Natural killer cell (primary cell): Measurements from ENCODE around the gene SLC2A6. TPM values are rescaled to one million over a fixed set of nuclear protein-coding genes. Genes with fewer than 3 reads are reported as not detected.
"Not testable (repeated sequence)": the region's sequence is repeated elsewhere in the genome, so short reads cannot be mapped to it uniquely, and the experiment has no call there.

Experiments
- ATAC-seq, 3 donors: fragments of 150-1000 bp in 2 of 3; fragments of 200-7000 bp in 1 of 3; cut with Tn5 transposase; 1 replicate in 1 of 3; 2 replicates in 2 of 3; pipeline ENCODE4 v1.10.0; 2021; ENCODE audit warnings: mild to moderate bottlenecking in 2 of 3, moderate library complexity in 2 of 3
- DNase-seq, 2 donors: peaks; one replicate each; pipeline versions ENCODE4 v3.0.0 to v3.0.0-alpha.2; 2013 to 2021; ENCODE audit warnings: mixed read lengths in 1 of 2
- H3K27ac ChIP-seq: one replicate; pipeline ENCODE4 v1.5.1; 2013; ENCODE audit warnings: mild to moderate bottlenecking, low read length
- H3K27me3 ChIP-seq: one replicate; pipeline ENCODE4 v1.6.1; 2013; ENCODE audit warnings: low read length; ENCODE audit not compliant: control insufficient read depth, insufficient read depth
- H3K36me3 ChIP-seq: one replicate; pipeline ENCODE4 v1.6.1; 2013; ENCODE audit warnings: low read length; ENCODE audit not compliant: control insufficient read depth, insufficient read depth
- H3K4me1 ChIP-seq: one replicate; pipeline ENCODE4 v1.6.1; 2013; ENCODE audit warnings: low read length; ENCODE audit not compliant: control insufficient read depth, insufficient read depth
- H3K4me3 ChIP-seq: one replicate; pipeline ENCODE4 v1.5.1; 2013; ENCODE audit warnings: low read length
- H3K9me3 ChIP-seq: one replicate; pipeline ENCODE4 v1.6.1; 2013; ENCODE audit warnings: low read length; ENCODE audit not compliant: control insufficient read depth, insufficient read depth
- H3K27ac Mint-ChIP-seq, 2 donors: one replicate each; pipeline ENCODE4 v1.8.0; 2022; ENCODE audit warnings: mild to moderate bottlenecking in 2 of 2, mixed read lengths in 2 of 2, moderate library complexity in 1 of 2
- H3K27me3 Mint-ChIP-seq, 2 donors: one replicate each; pipeline ENCODE4 v1.8.0; 2022; ENCODE audit warnings: low read depth in 2 of 2, mixed read lengths in 2 of 2
- H3K36me3 Mint-ChIP-seq: one replicate; pipeline ENCODE4 v1.8.0; 2022; ENCODE audit warnings: mixed read lengths
- H3K4me1 Mint-ChIP-seq, 2 donors: one replicate each; pipeline ENCODE4 v1.8.0; 2022; ENCODE audit warnings: mixed read lengths in 2 of 2
- H3K4me3 Mint-ChIP-seq: one replicate; pipeline ENCODE4 v1.8.0; 2022; ENCODE audit warnings: mild to moderate bottlenecking, moderate library complexity, mixed read lengths
- H3K9me3 Mint-ChIP-seq, 2 donors: one replicate each; pipeline ENCODE4 v1.8.0; 2022; ENCODE audit warnings: mixed read lengths in 2 of 2
- CTCF ChIP-seq: fragments of 200-600 bp; IDR thresholded peaks from one replicate; pipeline ENCODE4 v1.8.0; 2022; ENCODE audit warnings: antibody characterized with exemption
- WGBS: methylation state at CpG from one replicate; pipeline ENCODE4 v1.1.7; 2013; ENCODE audit warnings: missing lambda C conversion rate; ENCODE audit not compliant: insufficient coverage; 5-methylcytosine and 5-hydroxymethylcytosine counted together
- intact Hi-C: fragments of 100-400 bp; cut with micrococcal nuclease; formaldehyde crosslinking; loops from one replicate; pipeline ENCODE4 v1.14.2; 2022
- total RNA-seq, 4 donors: library from RNA; stranded (reverse); fragments of 120-200 nt in 1 of 4; gene quantifications; one replicate each; pipeline versions ENCODE4 v1.2.3 to v1.2.4, GENCODE V29; 2013 to 2022

SLC2A6 gene
- total RNA-seq, 3 donors from 2014 or later (not counting 1 experiment from before 2014, with no cell fraction given) = 5.0 to 20.1 (median 18.5) TPM

- no peak overlapping the region for H3K27ac Mint-ChIP-seq
- DNase-seq (no peak), ATAC-seq (no peak)
- Histone ChIP-seq H3K27me3 (no peaks in the 10 kb centered on the region), H3K36me3 (no peaks in the 10 kb centered on the region), H3K4me1 (peaks cover 8% of the 10 kb centered on the region), H3K27ac (no peak overlapping the region), H3K4me3 (no peak overlapping the region), H3K9me3 (no peaks in the 10 kb centered on the region)
- TF ChIP-seq CTCF = no peak
- intact Hi-C loops = no loop called here
- H3K27me3 Mint-ChIP-seq = no peaks in the 10 kb centered on the region
- peaks cover 0 to 2% of the 10 kb centered on the region in 2 donors for H3K4me1 Mint-ChIP-seq
- no peak overlapping the region for H3K4me3 Mint-ChIP-seq
- H3K9me3 Mint-ChIP-seq = no peaks in the 10 kb centered on the region
- WGBS = 89% methylated on average over 19 of the region's 19 CpGs
- no peaks in the 10 kb centered on the region for H3K36me3 Mint-ChIP-seq
Observed at GRCh38 chr9:133454325-133454724, 24.6 kb downstream of the SLC2A6 start.

GRCh38 chr9:133453651-133454050 is 25.2 kb downstream of the SLC2A6 start:
- H3K9me3 Mint-ChIP-seq = no peaks in the 10 kb centered on the region
- no peaks in the 10 kb centered on the region for H3K36me3 Mint-ChIP-seq
- H3K4me1 Mint-ChIP-seq = no peaks in the 10 kb centered on the region
- intact Hi-C loops = no loop called here
- H3K4me1 ChIP-seq = peaks cover 1% of the 10 kb centered on the region
- H3K27me3 Mint-ChIP-seq = no peaks in the 10 kb centered on the region
- DNase-seq (no peak), ATAC-seq (no peak)
- H3K27ac ChIP-seq = no peak overlapping the region
- H3K4me3 ChIP-seq = no peak overlapping the region
- no peak for TF ChIP-seq CTCF
- WGBS = 81% methylated on average over 10 of the region's 11 CpGs
- no peaks in the 10 kb centered on the region for H3K27me3 ChIP-seq
- H3K27ac Mint-ChIP-seq = no peak overlapping the region
- H3K4me3 Mint-ChIP-seq = no peak overlapping the region
- H3K9me3 ChIP-seq = no peaks in the 10 kb centered on the region
- H3K36me3 ChIP-seq = no peaks in the 10 kb centered on the region

- H3K4me1 ChIP-seq = no peaks in the 10 kb centered on the region
- Mint-ChIP-seq H3K27ac (no peak overlapping the region), H3K4me3 (no peak overlapping the region), H3K4me1 (no peaks in the 10 kb centered on the region), H3K36me3 (no peaks in the 10 kb centered on the region), H3K27me3 (no peaks in the 10 kb centered on the region), H3K9me3 (no peaks in the 10 kb centered on the region)
- H3K36me3 ChIP-seq = no peaks in the 10 kb centered on the region
- no peak overlapping the region for H3K27ac ChIP-seq
- intact Hi-C loops = no loop called here
- 87% methylated on average over 7 of the region's 7 CpGs for WGBS
- H3K9me3 ChIP-seq = no peaks in the 10 kb centered on the region
- no peak for ATAC-seq
- no peak overlapping the region for H3K4me3 ChIP-seq
- DNase-seq = no peak
- no peaks in the 10 kb centered on the region for H3K27me3 ChIP-seq
- TF ChIP-seq CTCF = no peak
Observed at GRCh38 chr9:133452562-133452961, 26.3 kb downstream of the SLC2A6 start.

- H3K4me1 Mint-ChIP-seq, H3K36me3 ChIP-seq, DNase-seq, H3K4me1 ChIP-seq, H3K27me3 ChIP-seq, H3K36me3 Mint-ChIP-seq, H3K4me3 Mint-ChIP-seq, H3K9me3 ChIP-seq, H3K27me3 Mint-ChIP-seq, ATAC-seq, intact Hi-C loops, H3K27ac ChIP-seq, H3K27ac Mint-ChIP-seq, H3K4me3 ChIP-seq, H3K9me3 Mint-ChIP-seq: not testable (repeated sequence)
- 89% methylated on average over 5 of the region's 5 CpGs for WGBS
Observed at GRCh38 chr9:133451865-133452264, 27.0 kb downstream of the SLC2A6 start.
